ENCODE results near the gene PUS7.
"Not testable (repeated sequence)": the region's sequence is repeated elsewhere in the genome, so short reads cannot be mapped to it uniquely, and the experiment has no call there.

The PUS7 gene

GRCh38 chr7:105426606-105427146, 95.4 kb downstream of the PUS7 start:
- no peak overlapping the region for H3K4me3 ChIP-seq (ENCODE audit: low read depth, low read length)
- no peak for TF ChIP-seq CTCF (IDR thresholded peaks at IDR 0.05; ENCODE audit: borderline replicate concordance, insufficient read depth, low read depth, low read length)

GRCh38 chr7:105423987-105424386, 98.1 kb downstream of the PUS7 start:
- no peak for TF ChIP-seq CTCF (IDR thresholded peaks at IDR 0.05; ENCODE audit: borderline replicate concordance, insufficient read depth, low read depth, low read length)
- H3K4me3 ChIP-seq (ENCODE audit: low read depth, low read length) = no peak overlapping the region

DNA sequence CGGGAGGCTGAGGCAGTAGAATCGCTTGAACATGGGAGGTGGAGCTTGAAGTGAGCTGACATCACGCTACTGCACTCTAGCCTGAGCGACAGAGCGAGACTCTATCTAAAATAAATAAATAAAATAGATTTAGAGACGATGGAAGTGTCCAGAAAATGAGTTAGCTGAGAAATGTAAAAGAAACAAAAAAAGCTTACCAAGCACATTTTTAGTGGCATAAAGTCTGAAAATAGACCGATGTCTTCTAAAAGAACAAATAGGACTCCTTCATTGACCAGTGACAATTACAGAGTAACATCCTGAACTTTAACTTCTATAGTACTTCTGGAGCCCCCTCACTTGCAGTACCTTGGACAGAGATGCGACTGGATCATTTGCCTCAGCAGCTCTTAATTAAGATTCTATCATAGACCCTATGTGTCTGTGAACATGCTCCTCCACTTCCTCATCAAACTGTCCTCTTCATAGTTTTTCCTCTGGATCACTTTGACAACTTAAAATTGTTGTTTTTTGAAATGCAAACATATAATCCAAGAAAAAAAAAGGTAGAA, 108.1 kb downstream of the PUS7 start:
- no peak overlapping the region for H3K4me3 ChIP-seq (ENCODE audit: low read depth, low read length)
- no peak for TF ChIP-seq CTCF (IDR thresholded peaks at IDR 0.05; ENCODE audit: borderline replicate concordance, insufficient read depth, low read depth, low read length)

GRCh38 chr7:105410774-105411173, 111.3 kb downstream of the PUS7 start:
- H3K4me3 ChIP-seq (ENCODE audit: low read depth, low read length) = not testable (repeated sequence)

GRCh38 chr7:105409775-105410174, 112.3 kb downstream of the PUS7 start:
- not testable (repeated sequence) for H3K4me3 ChIP-seq (ENCODE audit: low read depth, low read length)

GRCh38 chr7:105408791-105409410, 113.2 kb downstream of the PUS7 start:
- TF ChIP-seq CTCF (IDR thresholded peaks at IDR 0.05; ENCODE audit: borderline replicate concordance, insufficient read depth, low read depth, low read length) = no peak
- H3K4me3 ChIP-seq (ENCODE audit: low read depth, low read length) = no peak overlapping the region
